Stimulated activated naive CD8-positive, alpha-beta T cell treated with anti-CD3 and anti-CD28 coated beads, Interleukin-15, Interleukin-2, amounts not matched to agents 100 ng/mL and 50 ng/mL, for 24 hours (primary cell): ENCODE results near the gene ADSL.
"Not testable (repeated sequence)": the region's sequence is repeated elsewhere in the genome, so short reads cannot be mapped to it uniquely, and the experiment has no call there.

ENCODE experiments used
- H3K27ac Mint-ChIP-seq: one replicate; pipeline ENCODE4 v1.8.0; 2021; ENCODE audit warnings: mild to moderate bottlenecking, mixed read lengths
- H3K27me3 Mint-ChIP-seq: one replicate; pipeline ENCODE4 v1.8.0; 2021; ENCODE audit warnings: mixed read lengths
- H3K36me3 Mint-ChIP-seq: one replicate; pipeline ENCODE4 v1.8.0; 2021; ENCODE audit warnings: low read depth, mixed read lengths
- H3K4me1 Mint-ChIP-seq: one replicate; pipeline ENCODE4 v1.8.0; 2021; ENCODE audit warnings: low read depth, mixed read lengths
- H3K4me3 Mint-ChIP-seq: one replicate; pipeline ENCODE4 v1.8.0; 2021; ENCODE audit warnings: mild to moderate bottlenecking, mixed read lengths
- H3K9me3 Mint-ChIP-seq: one replicate; pipeline ENCODE4 v1.8.0; 2021; ENCODE audit warnings: mixed read lengths

The ADSL gene

GRCh38 chr22:40374567-40374966 is 28.3 kb downstream of the ADSL start:
- H3K4me3 Mint-ChIP-seq, result no peak overlapping the region
- peaks cover 24% of the 10 kb centered on the region for H3K36me3 Mint-ChIP-seq
- H3K9me3 Mint-ChIP-seq, result no peaks in the 10 kb centered on the region

GRCh38 chr22:40376149-40376548 is 29.8 kb downstream of the ADSL start:
- Mint-ChIP-seq H3K36me3 (peaks cover 18% of the 10 kb centered on the region), H3K27ac (no peak overlapping the region), H3K4me1 (peaks cover 42% of the 10 kb centered on the region), H3K4me3 (no peak overlapping the region), H3K27me3 (no peaks in the 10 kb centered on the region), H3K9me3 (no peaks in the 10 kb centered on the region)

More at GRCh38 chr22:40374567-40374966, 28.3 kb downstream of the ADSL start:
- Mint-ChIP-seq H3K27ac (no peak overlapping the region), H3K4me1 (peaks cover 44% of the 10 kb centered on the region), H3K27me3 (no peaks in the 10 kb centered on the region)

GRCh38 chr22:40377931-40378330 is 31.6 kb downstream of the ADSL start:
- Mint-ChIP-seq H3K9me3 (no peaks in the 10 kb centered on the region), H3K36me3 (peaks cover 10% of the 10 kb centered on the region), H3K4me1 (peaks cover 31% of the 10 kb centered on the region), H3K27me3 (no peaks in the 10 kb centered on the region), H3K27ac (no peak overlapping the region), H3K4me3 (no peak overlapping the region)

- not testable (repeated sequence) for H3K27me3 Mint-ChIP-seq, H3K27ac Mint-ChIP-seq, H3K9me3 Mint-ChIP-seq, H3K4me3 Mint-ChIP-seq, H3K36me3 Mint-ChIP-seq
- peaks cover 31% of the 10 kb centered on the region for H3K4me1 Mint-ChIP-seq
Observed at GRCh38 chr22:40378448-40378847, 32.1 kb downstream of the ADSL start.

- no peak overlapping the region for H3K4me3 Mint-ChIP-seq
- no peaks in the 10 kb centered on the region for H3K9me3 Mint-ChIP-seq
- H3K4me1 Mint-ChIP-seq, result peaks cover 45% of the 10 kb centered on the region
- peaks cover 4% of the 10 kb centered on the region for H3K36me3 Mint-ChIP-seq
- H3K27me3 Mint-ChIP-seq, result no peaks in the 10 kb centered on the region
- no peak overlapping the region for H3K27ac Mint-ChIP-seq
Observed at GRCh38 chr22:40381461-40381860, 35.2 kb downstream of the ADSL start.

GRCh38 chr22:40383905-40384304 is 37.6 kb downstream of the ADSL start:
- peak overlapping the region; percentile 7 for H3K27ac Mint-ChIP-seq
- H3K9me3 Mint-ChIP-seq, result no peaks in the 10 kb centered on the region
- no peak overlapping the region for H3K4me3 Mint-ChIP-seq
- no peaks in the 10 kb centered on the region for H3K27me3 Mint-ChIP-seq
- H3K4me1 Mint-ChIP-seq, result peaks cover 66% of the 10 kb centered on the region
- peaks cover 12% of the 10 kb centered on the region for H3K36me3 Mint-ChIP-seq

GRCh38 chr22:40385036-40385782 is 38.9 kb downstream of the ADSL start:
- H3K9me3 Mint-ChIP-seq, result no peaks in the 10 kb centered on the region
- H3K27ac Mint-ChIP-seq, result peak overlapping the region; percentile 91
- peaks cover 62% of the 10 kb centered on the region for H3K4me1 Mint-ChIP-seq
- H3K36me3 Mint-ChIP-seq, result peaks cover 15% of the 10 kb centered on the region
- no peaks in the 10 kb centered on the region for H3K27me3 Mint-ChIP-seq
- H3K4me3 Mint-ChIP-seq, result peak overlapping the region; percentile 80

GRCh38 chr22:40387746-40388145 is 41.4 kb downstream of the ADSL start:
- Mint-ChIP-seq H3K4me3 (no peak overlapping the region), H3K27ac (no peak overlapping the region), H3K4me1 (peaks cover 79% of the 10 kb centered on the region), H3K9me3 (no peaks in the 10 kb centered on the region), H3K27me3 (no peaks in the 10 kb centered on the region), H3K36me3 (peaks cover 21% of the 10 kb centered on the region)

GRCh38 chr22:40388231-40388630 is 41.9 kb downstream of the ADSL start:
- no peak overlapping the region for H3K4me3 Mint-ChIP-seq
- H3K9me3 Mint-ChIP-seq, result no peaks in the 10 kb centered on the region
- no peaks in the 10 kb centered on the region for H3K27me3 Mint-ChIP-seq
- peaks cover 75% of the 10 kb centered on the region for H3K4me1 Mint-ChIP-seq
- H3K27ac Mint-ChIP-seq, result no peak overlapping the region
- H3K36me3 Mint-ChIP-seq, result peaks cover 21% of the 10 kb centered on the region

- H3K36me3 Mint-ChIP-seq, result peaks cover 29% of the 10 kb centered on the region
- peaks cover 68% of the 10 kb centered on the region for H3K4me1 Mint-ChIP-seq
- no peaks in the 10 kb centered on the region for H3K27me3 Mint-ChIP-seq
Observed at GRCh38 chr22:40391417-40391816, 45.1 kb downstream of the ADSL start.

GRCh38 chr22:40392618-40393017 is 46.3 kb downstream of the ADSL start:
- H3K4me1 Mint-ChIP-seq, result peaks cover 68% of the 10 kb centered on the region
- no peak overlapping the region for H3K4me3 Mint-ChIP-seq
- H3K36me3 Mint-ChIP-seq, result peaks cover 29% of the 10 kb centered on the region
- no peaks in the 10 kb centered on the region for H3K9me3 Mint-ChIP-seq
- H3K27ac Mint-ChIP-seq, result no peak overlapping the region
- no peaks in the 10 kb centered on the region for H3K27me3 Mint-ChIP-seq

More at GRCh38 chr22:40391417-40391816, 45.1 kb downstream of the ADSL start:
- H3K4me3 Mint-ChIP-seq, result no peak overlapping the region
- no peak overlapping the region for H3K27ac Mint-ChIP-seq
- no peaks in the 10 kb centered on the region for H3K9me3 Mint-ChIP-seq

- H3K36me3 Mint-ChIP-seq, result peaks cover 19% of the 10 kb centered on the region
- H3K4me3 Mint-ChIP-seq, result no peak overlapping the region
- H3K27ac Mint-ChIP-seq, result no peak overlapping the region
- no peaks in the 10 kb centered on the region for H3K9me3 Mint-ChIP-seq
- H3K4me1 Mint-ChIP-seq, result peaks cover 73% of the 10 kb centered on the region
- no peaks in the 10 kb centered on the region for H3K27me3 Mint-ChIP-seq
Observed at GRCh38 chr22:40394607-40395006, 48.3 kb downstream of the ADSL start.

GRCh38 chr22:40395607-40396006 is 49.3 kb downstream of the ADSL start:
- Mint-ChIP-seq H3K27ac (no peak overlapping the region), H3K4me3 (no peak overlapping the region)

GRCh38 chr22:40396882-40397281 is 50.6 kb downstream of the ADSL start:
- no peaks in the 10 kb centered on the region for H3K27me3 Mint-ChIP-seq
- peaks cover 83% of the 10 kb centered on the region for H3K4me1 Mint-ChIP-seq
- H3K4me3 Mint-ChIP-seq, result no peak overlapping the region
- peaks cover 16% of the 10 kb centered on the region for H3K36me3 Mint-ChIP-seq
- H3K9me3 Mint-ChIP-seq, result no peaks in the 10 kb centered on the region
- no peak overlapping the region for H3K27ac Mint-ChIP-seq

More at GRCh38 chr22:40395607-40396006, 49.3 kb downstream of the ADSL start:
- Mint-ChIP-seq H3K27me3 (no peaks in the 10 kb centered on the region), H3K36me3 (peaks cover 14% of the 10 kb centered on the region), H3K9me3 (no peaks in the 10 kb centered on the region), H3K4me1 (peaks cover 78% of the 10 kb centered on the region)

GRCh38 chr22:40397396-40397795 is 51.1 kb downstream of the ADSL start:
- Mint-ChIP-seq H3K36me3 (peaks cover 21% of the 10 kb centered on the region), H3K4me1 (peaks cover 83% of the 10 kb centered on the region), H3K4me3 (no peak overlapping the region), H3K27me3 (no peaks in the 10 kb centered on the region), H3K9me3 (no peaks in the 10 kb centered on the region), H3K27ac (peak overlapping the region; percentile 53)

GRCh38 chr22:40399621-40400020 is 53.3 kb downstream of the ADSL start:
- Mint-ChIP-seq H3K36me3 (peaks cover 37% of the 10 kb centered on the region), H3K4me3 (no peak overlapping the region), H3K9me3 (no peaks in the 10 kb centered on the region), H3K4me1 (peaks cover 92% of the 10 kb centered on the region), H3K27me3 (no peaks in the 10 kb centered on the region), H3K27ac (peak overlapping the region; percentile 43)
